ENCODE data around the gene STX1A.

The STX1A gene

DNA sequence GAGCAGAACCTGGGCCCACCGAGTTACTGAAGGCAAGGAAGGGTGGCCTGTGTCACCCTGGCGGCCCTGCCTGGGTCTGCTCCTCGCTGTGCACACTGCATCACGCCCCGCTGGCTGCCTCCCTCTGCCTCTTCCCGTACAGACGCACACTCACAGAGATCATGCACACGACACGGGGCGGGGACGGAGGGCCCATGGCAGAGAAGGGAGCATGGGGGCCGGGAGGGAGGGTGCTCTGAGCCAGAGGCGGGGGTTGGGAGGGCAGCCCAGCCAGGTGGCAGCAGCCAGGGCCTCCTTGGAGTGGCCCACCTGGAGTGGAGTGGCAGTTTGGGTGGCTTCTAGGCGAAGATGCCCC, 19.4 kb downstream of the STX1A start:
- Histone ChIP-seq H3K9me2 (ENCODE audit: low read depth, low read length) (no peaks in the 10 kb centered on the region), H4K20me1 (ENCODE audit: insufficient read depth, low read length) (no peaks in the 10 kb centered on the region), H3K4me2 (ENCODE audit: low read length) (no peak overlapping the region), H3K36me3 (ENCODE audit: insufficient read depth, low read length) (peaks cover 47% of the 10 kb centered on the region), H3K79me2 (ENCODE audit: insufficient read depth, low read length) (no peaks in the 10 kb centered on the region), H3K4me3 (ENCODE audit: low read depth, low read length, poor library complexity, severe bottlenecking) (no peak overlapping the region), H3K9ac (ENCODE audit: low read length) (no peak overlapping the region), H3K4me1 (ENCODE audit: insufficient read depth, low read length, severe bottlenecking) (peaks cover 3% of the 10 kb centered on the region), H3K27ac (ENCODE audit: low read depth, low read length, poor library complexity, severe bottlenecking) (no peak overlapping the region), H3K27me3 (ENCODE audit: insufficient read depth, low read length) (peaks cover 6% of the 10 kb centered on the region; the same call in 1 of the 2 replicates), H2AFZ (ENCODE audit: low read length) (no peak overlapping the region), H3F3A (ENCODE audit: insufficient read depth, low read length) (no peaks in the 10 kb centered on the region), H3K9me3 (ENCODE audit: low read length) (no peaks in the 10 kb centered on the region)
- no peak for TF ChIP-seq EZH2 (IDR thresholded peaks at IDR 0.05; ENCODE audit: borderline replicate concordance, low read length)
- TF ChIP-seq, protein P1, sequence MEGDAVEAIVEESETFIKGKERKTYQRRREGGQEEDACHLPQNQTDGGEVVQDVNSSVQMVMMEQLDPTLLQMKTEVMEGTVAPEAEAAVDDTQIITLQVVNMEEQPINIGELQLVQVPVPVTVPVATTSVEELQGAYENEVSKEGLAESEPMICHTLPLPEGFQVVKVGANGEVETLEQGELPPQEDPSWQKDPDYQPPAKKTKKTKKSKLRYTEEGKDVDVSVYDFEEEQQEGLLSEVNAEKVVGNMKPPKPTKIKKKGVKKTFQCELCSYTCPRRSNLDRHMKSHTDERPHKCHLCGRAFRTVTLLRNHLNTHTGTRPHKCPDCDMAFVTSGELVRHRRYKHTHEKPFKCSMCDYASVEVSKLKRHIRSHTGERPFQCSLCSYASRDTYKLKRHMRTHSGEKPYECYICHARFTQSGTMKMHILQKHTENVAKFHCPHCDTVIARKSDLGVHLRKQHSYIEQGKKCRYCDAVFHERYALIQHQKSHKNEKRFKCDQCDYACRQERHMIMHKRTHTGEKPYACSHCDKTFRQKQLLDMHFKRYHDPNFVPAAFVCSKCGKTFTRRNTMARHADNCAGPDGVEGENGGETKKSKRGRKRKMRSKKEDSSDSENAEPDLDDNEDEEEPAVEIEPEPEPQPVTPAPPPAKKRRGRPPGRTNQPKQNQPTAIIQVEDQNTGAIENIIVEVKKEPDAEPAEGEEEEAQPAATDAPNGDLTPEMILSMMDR (IDR thresholded peaks at IDR 0.05; ENCODE audit: low read length), result no peak

DNA sequence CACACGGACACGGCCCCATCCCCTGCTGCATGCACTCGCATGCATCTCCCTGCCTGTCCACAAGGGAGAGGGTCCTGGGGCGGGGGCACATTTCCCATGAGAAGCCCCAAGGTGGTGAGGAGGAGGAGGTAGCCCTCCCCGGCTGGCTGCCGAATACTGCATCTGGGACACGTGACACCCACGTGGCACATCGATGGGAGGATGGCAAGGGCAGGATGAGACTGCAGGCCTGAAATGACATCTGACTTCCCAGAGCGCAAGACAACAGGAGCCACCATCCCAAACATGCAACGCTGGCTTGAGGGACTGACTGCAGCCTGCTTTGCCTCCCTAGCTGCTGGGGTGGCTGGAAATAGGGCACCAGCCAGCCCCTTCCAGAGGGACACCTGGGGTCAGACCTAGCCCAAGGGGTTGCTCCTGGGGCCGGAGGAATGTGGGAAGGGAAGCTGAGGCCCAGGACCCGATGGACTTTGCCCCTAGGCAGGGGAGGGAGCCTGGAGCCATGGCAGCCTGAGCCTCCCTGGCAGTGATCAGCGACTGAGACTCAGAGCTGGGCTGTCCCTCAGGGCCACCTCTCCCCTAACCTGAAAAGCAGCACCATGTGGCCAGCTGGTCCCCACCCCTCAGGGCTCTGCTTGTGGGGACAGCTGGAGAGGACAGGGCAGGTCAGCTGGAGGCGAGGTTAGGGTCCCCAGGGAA, 19.9 kb downstream of the STX1A start:
- H3K9me2 ChIP-seq (ENCODE audit: low read depth, low read length), result no peaks in the 10 kb centered on the region

DNA sequence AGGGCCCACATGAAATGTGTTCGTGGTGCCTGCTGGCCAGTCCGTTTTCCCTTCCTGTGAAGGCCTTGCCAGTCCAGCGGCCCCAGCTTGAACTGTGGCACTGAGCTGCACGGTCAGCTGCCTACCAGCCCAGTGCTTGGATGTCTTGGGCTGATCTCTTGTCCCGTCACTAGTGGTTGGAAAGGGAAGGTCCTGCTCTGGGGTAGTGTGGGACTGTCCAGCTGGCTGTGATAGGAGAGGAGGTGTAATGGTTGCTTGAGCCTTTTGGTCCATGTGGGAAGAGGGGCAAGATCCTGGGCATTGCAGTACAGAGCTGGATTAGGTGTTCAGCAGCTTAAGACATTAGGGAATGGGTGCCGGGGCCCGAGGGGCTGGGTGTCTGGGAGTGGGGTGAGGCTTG, 21.1 kb downstream of the STX1A start:
- no peak overlapping the region for H2AFZ ChIP-seq (ENCODE audit: low read length)
- no peak overlapping the region for H3K9ac ChIP-seq (ENCODE audit: low read length)
- TF ChIP-seq, protein P1 (IDR thresholded peaks at IDR 0.05; ENCODE audit: low read length), result no peak
- no peak for TF ChIP-seq EZH2 (IDR thresholded peaks at IDR 0.05; ENCODE audit: borderline replicate concordance, low read length)
- no peaks in the 10 kb centered on the region for H3K9me3 ChIP-seq (ENCODE audit: low read length)
- H3K4me2 ChIP-seq (ENCODE audit: low read length), result no peak overlapping the region
- peaks cover under 1% of the 10 kb centered on the region for H3K4me1 ChIP-seq (ENCODE audit: insufficient read depth, low read length, severe bottlenecking)
- H3K79me2 ChIP-seq (ENCODE audit: insufficient read depth, low read length), result no peaks in the 10 kb centered on the region
- no peaks in the 10 kb centered on the region for H3K27me3 ChIP-seq (ENCODE audit: insufficient read depth, low read length)
- no peaks in the 10 kb centered on the region for H4K20me1 ChIP-seq (ENCODE audit: insufficient read depth, low read length)
- H3K4me3 ChIP-seq (ENCODE audit: low read depth, low read length, poor library complexity, severe bottlenecking), result no peak overlapping the region
- peaks cover 63% of the 10 kb centered on the region for H3K36me3 ChIP-seq (ENCODE audit: insufficient read depth, low read length)
- H3K27ac ChIP-seq (ENCODE audit: low read depth, low read length, poor library complexity, severe bottlenecking), result no peak overlapping the region
- no peaks in the 10 kb centered on the region for H3F3A ChIP-seq (ENCODE audit: insufficient read depth, low read length)
- no peaks in the 10 kb centered on the region for H3K9me2 ChIP-seq (ENCODE audit: low read depth, low read length)

More for the DNA sequence above, 19.9 kb downstream of the STX1A start:
- H3K4me3 ChIP-seq (ENCODE audit: low read depth, low read length, poor library complexity, severe bottlenecking), result no peak overlapping the region
- no peak overlapping the region for H3K9ac ChIP-seq (ENCODE audit: low read length)
- H3F3A ChIP-seq (ENCODE audit: insufficient read depth, low read length), result no peaks in the 10 kb centered on the region
- H3K4me1 ChIP-seq (ENCODE audit: insufficient read depth, low read length, severe bottlenecking), result peaks cover 3% of the 10 kb centered on the region
- no peaks in the 10 kb centered on the region for H4K20me1 ChIP-seq (ENCODE audit: insufficient read depth, low read length)
- TF ChIP-seq EZH2 (IDR thresholded peaks at IDR 0.05; ENCODE audit: borderline replicate concordance, low read length), result no peak
- TF ChIP-seq, protein P1 (IDR thresholded peaks at IDR 0.05; ENCODE audit: low read length), result no peak
- peaks cover under 1% of the 10 kb centered on the region; the same call in 1 of the 2 replicates for H3K27me3 ChIP-seq (ENCODE audit: insufficient read depth, low read length)
- no peak overlapping the region for H3K27ac ChIP-seq (ENCODE audit: low read depth, low read length, poor library complexity, severe bottlenecking)
- H3K36me3 ChIP-seq (ENCODE audit: insufficient read depth, low read length), result peaks cover 52% of the 10 kb centered on the region
- H3K4me2 ChIP-seq (ENCODE audit: low read length), result no peak overlapping the region
- no peaks in the 10 kb centered on the region for H3K9me3 ChIP-seq (ENCODE audit: low read length)
- H2AFZ ChIP-seq (ENCODE audit: low read length), result no peak overlapping the region
- H3K79me2 ChIP-seq (ENCODE audit: insufficient read depth, low read length), result no peaks in the 10 kb centered on the region

All from OCI-LY1 (cell line).